Right cardiac atrium (tissue), 5 donors: ENCODE data around the gene CYTH1. TPM values are rescaled to one million over a fixed set of nuclear protein-coding genes. Genes with fewer than 3 reads are reported as not detected.

ENCODE experiments used
- ATAC-seq, 2 donors: fragments of 200-7000 bp; cut with Tn5 transposase; one replicate each; pipeline versions ENCODE4 v1.8.0 to v1.9.1; 2020; ENCODE audit warnings: moderate library complexity in 2 of 2, mild to moderate bottlenecking in 1 of 2
- DNase-seq, 3 donors: peaks; one replicate each; pipeline ENCODE4 v3.0.0-alpha.2; 2020
- H3K27ac ChIP-seq: one replicate; pipeline ENCODE4 v1.5.1; 2013; ENCODE audit warnings: mild to moderate bottlenecking, low read length, control low read depth, moderate library complexity
- H3K27me3 ChIP-seq: one replicate; pipeline ENCODE4 v1.6.1; 2013; ENCODE audit not compliant: control insufficient read depth, insufficient read depth
- H3K4me1 ChIP-seq: one replicate; pipeline ENCODE4 v1.6.1; 2013; ENCODE audit warnings: low read length; ENCODE audit not compliant: control insufficient read depth, insufficient read depth
- H3K4me3 ChIP-seq: one replicate; pipeline ENCODE4 v1.5.1; 2013; ENCODE audit warnings: low read length, control low read depth
- H3K9me3 ChIP-seq: one replicate; pipeline ENCODE4 v1.6.1; 2013; ENCODE audit warnings: low read length; ENCODE audit not compliant: control insufficient read depth
- WGBS: extraction: QIAGEN DNeasy Blood & Tissue Kit; methylation state at CpG from one replicate; pipeline ENCODE4 v1.1.7; 2013; 5-methylcytosine and 5-hydroxymethylcytosine counted together
- intact Hi-C, 4 donors: fragments of 100-400 bp; cut with DNase I; formaldehyde crosslinking; loops; one replicate each; pipeline versions ENCODE4 v1.11.0 to v1.14.0; 2022 to 2023
- long read RNA-seq, 4 donors: library from polyadenylated mRNA; unstranded; transcript quantifications; one replicate each; pipeline ENCODE4 v2.0.0, GENCODE V29; 2020 to 2021
- polyA plus RNA-seq: library from polyadenylated mRNA; stranded (reverse); fragments of 200-250 nt; gene quantifications from one replicate; pipeline ENCODE4 v1.2.3, GENCODE V29; 2013
- total RNA-seq, 4 donors: library from RNA; stranded (reverse); fragmentation: NEBNext Ultra II Directional; extraction: Animal tissue kit (Norgen Biotek cat#: 25700); gene quantifications; one replicate each; pipeline ENCODE4 v1.2.1, GENCODE V29; 2021
- donor health status: healthy with polysubstance abuse.
- donor health status: DM: no; HTN: yes; CAD: no.
- donor health status: DM: no; HTN: no; CAD: no.
- donor health status: DM: no; HTN: yes; CAD: no; lungs with severe emphysema.
- donor health status: DM: yes; HTN: yes; CAD: no.

Gene CYTH1
- total RNA-seq (10 to 100 TPM; 31.2 to 39.1 (median 36.7) TPM), polyA plus RNA-seq (22.5 TPM)
- long read RNA-seq, donor 1, full-length matches to known transcripts: 27 of 36 reads
- long read RNA-seq, donor 1, partial matches to known transcripts: 1 of 36 reads
- long read RNA-seq, donor 1, other reads (novel, unspliced or antisense): 8 of 36 reads
- long read RNA-seq, donor 2, full-length matches to known transcripts: 9 of 14 reads
- long read RNA-seq, donor 2, partial matches to known transcripts: 5 of 14 reads
- long read RNA-seq, donor 2, other reads (novel, unspliced or antisense): 0 of 14 reads
- long read RNA-seq, donor 3, full-length matches to known transcripts: 55 of 92 reads
- long read RNA-seq, donor 3, partial matches to known transcripts: 21 of 92 reads
- long read RNA-seq, donor 3, other reads (novel, unspliced or antisense): 16 of 92 reads
- long read RNA-seq, donor 4, full-length matches to known transcripts: 9 of 17 reads
- long read RNA-seq, donor 4, partial matches to known transcripts: 7 of 17 reads
- long read RNA-seq, donor 4, other reads (novel, unspliced or antisense): 1 of 17 reads

- WGBS: under 1% methylated on average over 64 of the region's 64 CpGs
- Histone ChIP-seq H3K27me3 (no peaks in the 10 kb centered on the region), H3K4me1 (no peaks in the 10 kb centered on the region), H3K27ac (peak within 1 kb of the TSS; percentile 90), H3K9me3 (no peaks in the 10 kb centered on the region), H3K4me3 (peak within 1 kb of the TSS; percentile 98)
- intact Hi-C loops: loop anchor here in 2 of 4 donors (10.0 kb wide), 2 partner anchors 47 to 67 kb away; no protein-coding TSS in a partner anchor
- ATAC-seq (no peak), DNase-seq (peak in 1 of 3 donors; percentile 74)
Observed at GRCh38 chr17:78781893-78782304, at the start of gene CYTH1. CYTH1 (minus strand) TSS chr17:78782273; CDS start chr17:78782223, 50 bp downstream.

- Histone ChIP-seq H3K27ac (no peak overlapping the region), H3K4me1 (no peaks in the 10 kb centered on the region), H3K4me3 (no peak overlapping the region), H3K27me3 (no peaks in the 10 kb centered on the region), H3K9me3 (no peaks in the 10 kb centered on the region)
- DNase-seq (no peak), ATAC-seq (no peak)
- intact Hi-C loops: no loop called here
- WGBS: 97% methylated on average over 6 of the region's 6 CpGs
Observed at GRCh38 chr17:78829477-78829876, 47.4 kb upstream of the CYTH1 start.

- ATAC-seq: no peak
- H3K4me3 ChIP-seq: no peak overlapping the region
- intact Hi-C loops: no loop called here
- no peaks in the 10 kb centered on the region for H3K27me3 ChIP-seq
- H3K9me3 ChIP-seq: no peaks in the 10 kb centered on the region
- no peak overlapping the region for H3K27ac ChIP-seq
- no peaks in the 10 kb centered on the region for H3K4me1 ChIP-seq
- no peak for DNase-seq
- whole genome bisulfite sequencing: 91% methylated on average over 14 of the region's 14 CpGs
Observed at GRCh38 chr17:78828470-78829185, 46.6 kb upstream of the CYTH1 start.

GRCh38 chr17:78826836-78827509, 44.9 kb upstream of the CYTH1 start:
- intact Hi-C loops: no loop called here
- 86% methylated on average over 21 of the region's 21 CpGs for WGBS
- Histone ChIP-seq H3K4me3 (no peak overlapping the region), H3K27me3 (no peaks in the 10 kb centered on the region), H3K4me1 (no peaks in the 10 kb centered on the region), H3K27ac (no peak overlapping the region), H3K9me3 (no peaks in the 10 kb centered on the region)
- no peak for ATAC-seq
- peak in 2 of 3 donors; percentile 43 to 73 for DNase-seq

- WGBS: 81% methylated on average over 5 of the region's 5 CpGs
- DNase-seq (no peak), ATAC-seq (no peak)
- intact Hi-C loops: no loop called here
- Histone ChIP-seq H3K9me3 (no peaks in the 10 kb centered on the region), H3K27me3 (no peaks in the 10 kb centered on the region), H3K4me1 (no peaks in the 10 kb centered on the region), H3K27ac (no peak overlapping the region), H3K4me3 (no peak overlapping the region)
Observed at GRCh38 chr17:78826421-78826820, 44.3 kb upstream of the CYTH1 start.

- intact Hi-C loops: no loop called here
- Histone ChIP-seq H3K4me3 (no peak overlapping the region), H3K27me3 (no peaks in the 10 kb centered on the region), H3K27ac (no peak overlapping the region), H3K9me3 (no peaks in the 10 kb centered on the region), H3K4me1 (no peaks in the 10 kb centered on the region)
- DNase-seq (no peak), ATAC-seq (no peak)
- WGBS: 93% methylated on average over 6 of the region's 6 CpGs
Observed at GRCh38 chr17:78825696-78826095, 43.6 kb upstream of the CYTH1 start.

GRCh38 chr17:78824240-78824639, 42.2 kb upstream of the CYTH1 start:
- Histone ChIP-seq H3K27me3 (no peaks in the 10 kb centered on the region), H3K27ac (no peak overlapping the region), H3K9me3 (no peaks in the 10 kb centered on the region), H3K4me1 (no peaks in the 10 kb centered on the region), H3K4me3 (no peak overlapping the region)
- 91% methylated on average over 7 of the region's 7 CpGs for WGBS
- ATAC-seq (no peak), DNase-seq (no peak)
- intact Hi-C loops: no loop called here

- no peaks in the 10 kb centered on the region for H3K27me3 ChIP-seq
- no peaks in the 10 kb centered on the region for H3K4me1 ChIP-seq
- H3K9me3 ChIP-seq: no peaks in the 10 kb centered on the region
- WGBS: 88% methylated on average over 14 of the region's 14 CpGs
- no peak for ATAC-seq
- no peak for DNase-seq
- H3K27ac ChIP-seq: no peak overlapping the region
- intact Hi-C loops: no loop called here
- no peak overlapping the region for H3K4me3 ChIP-seq
Observed at GRCh38 chr17:78823282-78824046, 41.4 kb upstream of the CYTH1 start.

- no peaks in the 10 kb centered on the region for H3K27me3 ChIP-seq
- no peaks in the 10 kb centered on the region for H3K4me1 ChIP-seq
- no peak overlapping the region for H3K27ac ChIP-seq
- ATAC-seq (peak in 1 of 2 donors; percentile 23), DNase-seq (peak in 1 of 3 donors; percentile 57)
- intact Hi-C loops: no loop called here
- H3K9me3 ChIP-seq: no peaks in the 10 kb centered on the region
- no peak overlapping the region for H3K4me3 ChIP-seq
- 91% methylated on average over 14 of the region's 14 CpGs for WGBS
Observed at GRCh38 chr17:78822552-78822951, 40.5 kb upstream of the CYTH1 start.

- Histone ChIP-seq H3K27ac (no peak overlapping the region), H3K4me1 (no peaks in the 10 kb centered on the region), H3K4me3 (no peak overlapping the region), H3K27me3 (no peaks in the 10 kb centered on the region), H3K9me3 (no peaks in the 10 kb centered on the region)
- intact Hi-C loops: no loop called here
- 91% methylated on average over 8 of the region's 8 CpGs for WGBS
- no peak for DNase-seq
- no peak for ATAC-seq
Observed at GRCh38 chr17:78821961-78822360, 39.9 kb upstream of the CYTH1 start.
